Activated naive CD8-positive, alpha-beta T cell treated with anti-CD3 and anti-CD28 coated beads, Interleukin-2, amount 10 ng/mL, durations not matched to agents 7 days and 5 days (primary cell): Measurements from ENCODE around the gene SULT2B1. TPM values are rescaled to one million over a fixed set of nuclear protein-coding genes. Genes with fewer than 3 reads are reported as not detected.
"Not testable (repeated sequence)": the region's sequence is repeated elsewhere in the genome, so short reads cannot be mapped to it uniquely, and the experiment has no call there.

Experiments
- ATAC-seq: fragments of 150-1000 bp; cut with Tn5 transposase; one replicate; pipeline ENCODE4 v1.10.0; 2021; ENCODE audit warnings: low read depth, moderate library complexity
- POLR2A ChIA-PET: fragments of 350-600 bp; sonication (Branson Sonifier 250); formaldehyde crosslinking; loops from one replicate; lab custom pipeline; 2021; ENCODE audit warnings: antibody characterized with exemption; lab: Charles Lee
- DNase-seq: peaks from one replicate; pipeline ENCODE4 v3.0.0; 2021
- H3K27ac Mint-ChIP-seq: one replicate; pipeline ENCODE4 v1.8.0; 2022; ENCODE audit warnings: mild to moderate bottlenecking, mixed read lengths
- H3K27me3 Mint-ChIP-seq: one replicate; pipeline ENCODE4 v1.8.0; 2022; ENCODE audit warnings: mild to moderate bottlenecking, moderate library complexity, mixed read lengths
- H3K36me3 Mint-ChIP-seq: one replicate; pipeline ENCODE4 v1.8.0; 2021; ENCODE audit warnings: mild to moderate bottlenecking, mixed read lengths
- H3K4me1 Mint-ChIP-seq: one replicate; pipeline ENCODE4 v1.8.0; 2021; ENCODE audit warnings: mixed read lengths
- H3K4me3 Mint-ChIP-seq: one replicate; pipeline ENCODE4 v1.8.0; 2022; ENCODE audit warnings: mild to moderate bottlenecking, moderate library complexity, mixed read lengths
- H3K9me3 Mint-ChIP-seq: one replicate; pipeline ENCODE4 v1.8.0; 2021; ENCODE audit warnings: mixed read lengths
- total RNA-seq, 2 experiments: library from RNA; stranded (reverse); gene quantifications; one replicate each; pipeline ENCODE4 v1.2.3, GENCODE V29; 2021

The SULT2B1 gene
- total RNA-seq, 2 experiments from 2014 or later = not detected

DNA sequence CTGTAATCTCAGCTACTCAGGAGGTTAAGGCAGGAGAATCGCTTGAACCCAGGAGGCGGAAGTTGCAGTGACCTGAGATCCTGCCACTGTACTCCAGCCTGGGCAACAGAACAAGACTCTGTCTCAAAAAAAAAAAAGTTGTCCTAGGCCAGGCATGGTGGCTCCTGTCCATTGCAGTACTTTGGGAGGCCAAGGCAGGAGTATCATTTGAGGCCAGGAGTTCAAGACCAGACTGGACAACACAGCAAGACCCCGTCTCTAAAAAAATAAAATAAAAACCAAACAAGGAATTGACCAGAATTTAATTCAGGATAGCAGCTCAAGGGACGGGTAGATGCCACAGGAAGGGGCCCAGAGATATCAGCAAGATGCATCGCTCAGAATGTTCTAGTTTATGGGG, 4.9 kb downstream of the SULT2B1 start:
- POLR2A ChIA-PET = no interaction called here
- Mint-ChIP-seq H3K27ac (no peak overlapping the region), H3K4me1 (peaks cover 3% of the 10 kb centered on the region), H3K27me3 (peaks cover 13% of the 10 kb centered on the region), H3K36me3 (no peaks in the 10 kb centered on the region), H3K4me3 (no peak overlapping the region), H3K9me3 (no peaks in the 10 kb centered on the region)
- DNase-seq = no peak
- no peak for ATAC-seq

DNA sequence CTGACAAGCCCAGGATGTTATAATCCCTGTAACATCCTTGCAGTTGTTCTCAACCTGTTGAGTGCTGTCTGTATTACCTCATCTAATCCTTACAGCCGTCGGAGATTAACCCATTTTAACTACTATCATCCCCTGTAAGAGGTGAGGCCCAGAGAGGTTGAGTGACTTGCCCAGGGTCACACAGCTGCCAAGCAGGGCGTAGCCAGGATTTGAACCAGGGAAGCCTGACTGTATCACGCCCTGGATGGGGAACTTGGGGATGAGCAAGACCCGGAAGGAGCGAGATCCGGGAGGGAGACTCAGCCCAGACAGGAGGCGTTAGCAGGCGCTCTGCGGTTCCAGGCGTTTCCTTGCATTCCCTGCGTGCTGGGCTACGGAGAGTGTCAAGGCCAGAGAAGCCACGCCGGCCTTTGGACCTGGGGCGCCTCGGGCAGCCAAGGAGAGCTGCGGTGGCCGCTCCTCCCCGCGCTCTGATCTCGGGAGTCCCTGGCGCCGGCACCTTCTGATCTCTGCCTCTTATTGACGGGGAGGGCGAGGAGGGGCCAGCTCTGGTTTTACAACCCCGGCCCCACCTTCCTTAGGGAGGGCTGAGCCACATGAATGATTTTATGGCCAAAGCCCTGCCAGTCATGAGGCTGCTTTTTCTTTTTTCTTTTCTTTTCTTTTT, 6.2 kb downstream of the SULT2B1 start:
- Mint-ChIP-seq H3K9me3 (no peaks in the 10 kb centered on the region), H3K36me3 (no peaks in the 10 kb centered on the region), H3K4me3 (peak overlapping the region; percentile 47), H3K4me1 (peaks cover 3% of the 10 kb centered on the region), H3K27ac (no peak overlapping the region), H3K27me3 (peaks cover 13% of the 10 kb centered on the region)
- DNase-seq (no peak), ATAC-seq (peak; percentile 33)
- POLR2A ChIA-PET = interaction anchor here (0.7 kb wide), 1 partner anchor 1055 kb away, joined by 3 read pairs; no protein-coding TSS in a partner anchor

- Mint-ChIP-seq H3K4me1 (peaks cover 3% of the 10 kb centered on the region), H3K27ac (no peak overlapping the region), H3K36me3 (no peaks in the 10 kb centered on the region), H3K4me3 (no peak overlapping the region), H3K9me3 (no peaks in the 10 kb centered on the region), H3K27me3 (peaks cover 13% of the 10 kb centered on the region)
- DNase-seq (no peak), ATAC-seq (no peak)
- POLR2A ChIA-PET = no interaction called here
Measured at GRCh38 chr19:48560095-48560530, 8.1 kb downstream of the SULT2B1 start.

DNA sequence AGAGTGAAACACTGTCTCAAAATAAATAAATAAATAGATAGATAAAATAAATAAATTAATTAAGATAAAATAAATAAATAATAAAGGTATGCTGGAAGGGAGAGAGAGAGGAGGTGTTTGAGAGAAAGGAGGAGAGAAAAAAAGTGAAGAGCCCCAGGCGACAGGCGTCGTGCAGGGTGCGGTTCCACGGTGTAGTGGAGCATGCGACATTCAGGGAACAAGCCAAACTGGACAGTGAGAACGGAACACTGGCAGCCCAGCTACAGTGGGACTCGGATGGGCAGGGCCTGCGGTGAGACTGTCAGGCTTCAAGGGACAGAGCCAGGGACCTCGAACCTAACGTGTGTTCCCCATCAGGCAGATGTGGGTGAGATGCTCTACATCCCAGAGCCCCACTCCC, 9.4 kb downstream of the SULT2B1 start:
- POLR2A ChIA-PET = no interaction called here
- DNase-seq (no peak), ATAC-seq (no peak)
- no peaks in the 10 kb centered on the region for H3K9me3 Mint-ChIP-seq
- no peak overlapping the region for H3K27ac Mint-ChIP-seq
- H3K4me3 Mint-ChIP-seq = no peak overlapping the region
- peaks cover 9% of the 10 kb centered on the region for H3K27me3 Mint-ChIP-seq
- peaks cover 3% of the 10 kb centered on the region for H3K4me1 Mint-ChIP-seq
- H3K36me3 Mint-ChIP-seq = no peaks in the 10 kb centered on the region

DNA sequence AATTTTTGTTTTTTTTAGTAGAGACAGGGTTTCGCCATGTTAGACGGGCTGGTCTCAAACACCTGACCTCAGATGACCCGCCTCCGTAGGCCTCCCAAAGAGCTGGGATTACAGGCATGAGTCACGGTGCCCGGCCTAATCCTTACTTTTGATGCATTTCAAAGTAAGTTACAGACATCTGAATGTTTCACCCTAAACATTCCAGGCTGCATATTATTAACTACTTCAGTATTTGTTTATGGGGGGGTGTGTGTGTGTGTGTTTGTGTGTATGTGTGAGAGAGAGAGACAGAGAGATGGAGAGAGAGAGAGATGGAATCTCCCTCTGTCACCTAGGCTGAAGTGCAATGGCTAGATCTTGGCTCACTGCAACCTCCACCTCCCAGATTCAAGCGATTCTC, 13.1 kb downstream of the SULT2B1 start:
- ATAC-seq (no peak), DNase-seq (no peak)
- Mint-ChIP-seq H3K27me3 (peaks cover 7% of the 10 kb centered on the region), H3K4me3 (no peak overlapping the region), H3K4me1 (no peaks in the 10 kb centered on the region), H3K27ac (peak overlapping the region; percentile 24), H3K36me3 (no peaks in the 10 kb centered on the region), H3K9me3 (no peaks in the 10 kb centered on the region)
- POLR2A ChIA-PET = interaction anchor here (0.8 kb wide), 1 partner anchor 9 kb away, joined by 4 read pairs; no protein-coding TSS in a partner anchor

DNA sequence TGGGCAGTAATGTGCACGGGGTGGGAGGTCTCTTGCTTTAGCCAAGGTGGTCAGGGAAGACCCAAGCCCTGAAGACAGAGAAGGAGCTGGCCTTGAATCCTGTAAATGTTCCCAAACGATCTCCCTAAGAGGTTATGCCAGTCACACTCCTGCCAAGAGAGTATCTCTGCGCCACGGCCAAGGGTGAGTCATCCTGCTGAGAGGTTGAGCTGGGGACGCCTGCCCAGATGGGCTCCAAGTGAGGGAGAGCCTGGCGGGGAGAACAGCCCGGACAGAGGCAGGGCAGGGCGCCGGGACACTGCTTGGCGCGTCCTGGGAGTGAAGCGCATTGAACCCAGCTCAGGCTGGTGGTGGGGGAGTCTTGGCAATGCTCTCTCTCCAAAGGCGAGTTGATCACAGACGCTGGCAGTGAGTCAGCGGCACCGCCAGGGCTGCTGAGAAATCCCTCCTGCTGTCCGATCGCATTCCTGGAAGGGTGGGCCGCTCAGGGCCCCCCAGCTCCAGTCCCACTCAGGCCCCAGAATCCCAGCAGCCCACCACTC, 16.4 kb downstream of the SULT2B1 start:
- Mint-ChIP-seq H3K4me3 (no peak overlapping the region), H3K4me1 (no peaks in the 10 kb centered on the region), H3K27me3 (peaks cover 9% of the 10 kb centered on the region), H3K9me3 (no peaks in the 10 kb centered on the region), H3K36me3 (no peaks in the 10 kb centered on the region), H3K27ac (no peak overlapping the region)
- no peak for ATAC-seq
- POLR2A ChIA-PET = interaction anchor here (0.6 kb wide), 1 partner anchor 18 kb away, joined by 5 read pairs; no protein-coding TSS in a partner anchor
- no peak for DNase-seq

DNA sequence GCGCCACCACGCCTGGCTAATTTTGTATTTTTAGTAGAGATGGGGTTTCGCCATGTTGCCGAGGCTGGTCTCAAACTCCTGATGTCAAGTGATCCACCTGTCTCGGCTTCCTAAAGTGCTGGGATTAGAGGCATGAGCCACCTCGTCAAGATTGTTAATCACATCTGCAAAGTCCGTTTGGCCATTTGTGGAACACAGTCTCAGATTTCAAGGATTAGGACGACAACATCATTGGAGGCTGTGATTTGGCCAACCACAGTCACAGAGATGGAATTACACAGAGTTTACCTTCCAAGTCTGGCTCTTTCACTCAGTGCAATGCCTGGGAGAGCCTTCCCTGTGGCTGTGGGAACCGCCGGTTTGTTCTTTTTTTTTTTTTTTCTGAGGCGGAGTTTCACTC, 17.8 kb downstream of the SULT2B1 start:
- ATAC-seq (no peak), DNase-seq (no peak)
- Mint-ChIP-seq H3K36me3 (no peaks in the 10 kb centered on the region), H3K9me3 (no peaks in the 10 kb centered on the region), H3K27ac (no peak overlapping the region), H3K4me3 (no peak overlapping the region), H3K4me1 (no peaks in the 10 kb centered on the region), H3K27me3 (peaks cover 9% of the 10 kb centered on the region)
- POLR2A ChIA-PET = no interaction called here

GRCh38 chr19:48571378-48572162, 19.6 kb downstream of the SULT2B1 start:
- H3K9me3 Mint-ChIP-seq = no peaks in the 10 kb centered on the region
- H3K4me1 Mint-ChIP-seq = no peaks in the 10 kb centered on the region
- H3K36me3 Mint-ChIP-seq = no peaks in the 10 kb centered on the region
- H3K4me3 Mint-ChIP-seq = no peak overlapping the region
- DNase-seq (no peak), ATAC-seq (no peak)
- H3K27ac Mint-ChIP-seq = no peak overlapping the region
- POLR2A ChIA-PET = no interaction called here
- peaks cover 9% of the 10 kb centered on the region for H3K27me3 Mint-ChIP-seq

DNA sequence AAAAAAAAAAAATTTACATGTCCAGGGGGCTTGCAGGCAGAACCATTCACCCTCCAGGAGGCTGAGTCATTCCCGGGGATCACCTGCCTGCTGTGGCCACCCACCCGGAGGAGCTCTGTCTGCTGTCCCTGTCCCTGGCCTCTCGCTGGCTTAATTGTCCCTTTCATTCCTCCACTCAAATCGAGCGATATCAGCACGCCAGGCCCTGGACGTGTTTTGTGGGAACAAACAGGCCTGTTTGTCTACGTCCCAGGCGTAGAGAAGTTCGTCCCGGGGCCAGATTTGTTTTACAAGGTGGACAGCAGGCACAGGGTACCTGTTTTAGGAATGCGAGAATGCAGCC, 21.2 kb downstream of the SULT2B1 start:
- POLR2A ChIA-PET = no interaction called here
- no peaks in the 10 kb centered on the region for H3K36me3 Mint-ChIP-seq
- ATAC-seq (no peak), DNase-seq (no peak)
- H3K27me3 Mint-ChIP-seq = peaks cover 9% of the 10 kb centered on the region
- H3K9me3 Mint-ChIP-seq = no peaks in the 10 kb centered on the region
- no peak overlapping the region for H3K4me3 Mint-ChIP-seq
- H3K4me1 Mint-ChIP-seq = no peaks in the 10 kb centered on the region
- H3K27ac Mint-ChIP-seq = no peak overlapping the region

DNA sequence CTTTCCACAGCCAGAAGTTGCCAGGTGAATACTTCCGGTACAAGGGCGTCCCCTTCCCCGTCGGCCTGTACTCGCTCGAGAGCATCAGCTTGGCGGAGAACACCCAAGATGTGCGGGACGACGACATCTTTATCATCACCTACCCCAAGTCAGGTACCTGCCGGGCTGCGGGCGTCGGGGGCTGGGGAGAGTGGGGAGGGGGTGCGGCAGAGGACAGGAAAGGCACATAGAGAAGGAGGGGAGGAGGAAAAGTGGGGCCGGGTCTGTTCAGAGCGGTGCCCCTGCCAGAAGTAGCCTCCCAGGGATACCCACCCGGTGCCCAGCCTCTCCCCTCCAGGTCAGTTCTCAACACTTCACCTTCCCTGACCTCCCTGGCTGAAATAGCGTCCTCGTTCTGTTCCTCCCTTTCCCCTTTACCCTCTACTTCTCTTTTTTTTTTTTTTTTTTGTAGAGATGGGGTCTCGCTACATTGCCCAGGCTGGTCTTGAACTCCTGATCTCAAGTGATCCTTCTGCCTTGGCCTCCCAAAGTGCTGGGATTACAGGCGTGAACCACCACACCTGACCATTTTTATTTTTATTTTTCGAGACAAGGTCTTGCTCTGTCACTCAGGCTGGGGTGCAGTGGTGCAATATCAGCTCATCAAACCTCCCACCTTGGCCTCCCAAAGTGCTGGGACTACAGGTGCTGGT, 24.1 kb downstream of the SULT2B1 start:
- ATAC-seq = no peak
- Mint-ChIP-seq H3K4me1 (no peaks in the 10 kb centered on the region), H3K9me3 (no peaks in the 10 kb centered on the region), H3K36me3 (no peaks in the 10 kb centered on the region), H3K27ac (no peak overlapping the region), H3K27me3 (peaks cover 7% of the 10 kb centered on the region), H3K4me3 (no peak overlapping the region)
- no peak for DNase-seq
- POLR2A ChIA-PET = interaction anchor here (0.7 kb wide), 1 partner anchor 132 kb away, joined by 4 read pairs; no protein-coding TSS in a partner anchor

- POLR2A ChIA-PET, H3K4me1 Mint-ChIP-seq, DNase-seq, H3K4me3 Mint-ChIP-seq, ATAC-seq, H3K27ac Mint-ChIP-seq, H3K36me3 Mint-ChIP-seq, H3K9me3 Mint-ChIP-seq, H3K27me3 Mint-ChIP-seq: not testable (repeated sequence)
Measured at GRCh38 chr19:48577908-48578307, 25.9 kb downstream of the SULT2B1 start.

DNA sequence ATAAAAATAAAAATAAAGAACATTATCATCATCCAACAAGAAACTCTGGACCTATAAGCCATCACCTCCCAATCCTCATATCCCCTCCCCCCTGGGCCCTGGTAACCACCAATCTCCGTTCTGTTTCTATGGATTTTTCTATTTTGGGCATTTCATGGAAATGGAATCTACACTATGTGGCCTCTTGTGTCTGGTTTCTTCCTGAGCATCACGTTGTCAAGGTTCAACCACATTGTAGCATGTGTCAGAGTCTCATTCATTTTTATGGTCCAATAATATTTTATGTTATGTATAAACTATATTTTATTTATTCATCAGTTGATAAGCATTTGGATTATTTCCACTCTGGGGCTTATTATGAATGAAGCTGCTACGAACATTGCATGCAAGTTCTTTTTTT, 26.9 kb downstream of the SULT2B1 start:
- Mint-ChIP-seq H3K36me3 (no peaks in the 10 kb centered on the region), H3K27ac (no peak overlapping the region), H3K4me1 (no peaks in the 10 kb centered on the region), H3K9me3 (no peaks in the 10 kb centered on the region), H3K27me3 (peaks cover 7% of the 10 kb centered on the region), H3K4me3 (no peak overlapping the region)
- DNase-seq (no peak), ATAC-seq (no peak)
- POLR2A ChIA-PET = interaction anchor here (0.6 kb wide), 1 partner anchor 228 kb away, joined by 4 read pairs; no protein-coding TSS in a partner anchor

- ATAC-seq = no peak
- no peaks in the 10 kb centered on the region for H3K9me3 Mint-ChIP-seq
- no peak overlapping the region for H3K4me3 Mint-ChIP-seq
- H3K36me3 Mint-ChIP-seq = no peaks in the 10 kb centered on the region
- peaks cover 4% of the 10 kb centered on the region for H3K4me1 Mint-ChIP-seq
- POLR2A ChIA-PET = no interaction called here
- H3K27ac Mint-ChIP-seq = no peak overlapping the region
- no peak for DNase-seq
- peaks cover 8% of the 10 kb centered on the region for H3K27me3 Mint-ChIP-seq
Measured at GRCh38 chr19:48582168-48582567, 30.2 kb downstream of the SULT2B1 start.
